Loucy (cell line): ENCODE results near the gene P3H1.
"Not testable (repeated sequence)": the region's sequence is repeated elsewhere in the genome, so short reads cannot be mapped to it uniquely, and the experiment has no call there.

Source experiments
- H2AFZ ChIP-seq: fragments of 200-600 bp; sonication (generic); 2 replicates; pipeline ENCODE4 v1.6.0; 2016; ENCODE audit warnings: antibody characterized with exemption, mild to moderate bottlenecking, low read length, moderate library complexity
- H3F3A ChIP-seq: fragments of 200-600 bp; 2 replicates; pipeline ENCODE4 v1.6.0; 2016; ENCODE audit warnings: antibody characterized with exemption, low read depth, mild to moderate bottlenecking
- H3K27me3 ChIP-seq: fragments of 200-600 bp; sonication (generic); 2 replicates; pipeline ENCODE4 v1.6.1; 2014; ENCODE audit warnings: low read length, mild to moderate bottlenecking; ENCODE audit not compliant: insufficient read depth, poor library complexity, severe bottlenecking
- H3K36me3 ChIP-seq: fragments of 200-600 bp; sonication (generic); 2 replicates; pipeline ENCODE4 v1.6.1; 2016; ENCODE audit warnings: low read length; ENCODE audit not compliant: insufficient read depth
- H3K4me1 ChIP-seq: fragments of 200-600 bp; sonication (generic); 2 replicates; pipeline ENCODE4 v1.5.1; 2014; ENCODE audit warnings: low read length, mild to moderate bottlenecking; ENCODE audit not compliant: insufficient read depth, poor library complexity, severe bottlenecking
- H3K4me2 ChIP-seq: fragments of 200-600 bp; sonication (generic); 2 replicates; pipeline ENCODE4 v1.6.0; 2014; ENCODE audit warnings: antibody characterized with exemption, low read length, low read depth, mild to moderate bottlenecking; ENCODE audit not compliant: poor library complexity, severe bottlenecking
- H3K4me3 ChIP-seq: fragments of 200-600 bp; sonication (generic); 2 replicates; pipeline ENCODE4 v1.5.1; 2014; ENCODE audit warnings: low read length, mild to moderate bottlenecking, mixed read lengths; ENCODE audit not compliant: poor library complexity, severe bottlenecking
- H3K79me2 ChIP-seq: fragments of 200-600 bp; sonication (generic); 2 replicates; pipeline ENCODE4 v1.6.1; 2014; ENCODE audit warnings: low read length; ENCODE audit not compliant: insufficient read depth
- H3K9ac ChIP-seq: fragments of 200-600 bp; sonication (generic); 2 replicates; pipeline ENCODE4 v1.6.0; 2014; ENCODE audit warnings: mild to moderate bottlenecking, low read depth, low read length, moderate library complexity; ENCODE audit not compliant: poor library complexity, severe bottlenecking
- H3K9me2 ChIP-seq: fragments of 200-600 bp; sonication (generic); replicated peaks from 2 replicates; pipeline ENCODE4 v1.6.1; 2016; ENCODE audit warnings: low read depth, low read length, mixed read lengths
- H3K9me3 ChIP-seq: fragments of 200-600 bp; sonication (generic); 2 replicates; pipeline ENCODE4 v1.6.1; 2014; ENCODE audit warnings: mild to moderate bottlenecking, antibody characterized with exemption, low read length, low read depth; ENCODE audit not compliant: insufficient read depth
- H4K20me1 ChIP-seq: fragments of 200-600 bp; sonication (generic); 2 replicates; pipeline ENCODE4 v1.6.0; 2014; ENCODE audit warnings: antibody characterized with exemption, low read length, mild to moderate bottlenecking; ENCODE audit not compliant: insufficient read depth, poor library complexity, severe bottlenecking
- EZH2phosphoT487 ChIP-seq: fragments of 200-600 bp; IDR thresholded peaks from 2 replicates; pipeline ENCODE4 v1.6.1; 2018; ENCODE audit warnings: antibody characterized with exemption, mild to moderate bottlenecking, moderate library complexity, borderline replicate concordance
- TF ChIP-seq, protein P1 (sequence below): fragments of 200-600 bp; sonication (generic); conservative IDR thresholded peaks from 2 replicates; pipeline ENCODE4 v1.5.1; 2014; ENCODE audit warnings: mild to moderate bottlenecking, antibody characterized with exemption, low read length

P3H1 gene

GRCh38 chr1:42766741-42767509 lies at the start of gene P3H1, which contains the start of gene C1orf50:
P3H1 (minus strand) TSS chr1:42767028; CDS start chr1:42766971, 57 bp downstream.
C1orf50 (plus strand) TSS chr1:42767249; CDS start chr1:42767312, 63 bp downstream.
- H3K27me3 ChIP-seq: no peaks in the 10 kb centered on the region
- peaks cover 52% of the 10 kb centered on the region for H3K4me1 ChIP-seq
- H3K9me2 ChIP-seq: no peaks in the 10 kb centered on the region
- H3K36me3 ChIP-seq: peaks cover under 1% of the 10 kb centered on the region; the same call in 1 of the 2 replicates
- peaks cover 74% of the 10 kb centered on the region for H3K79me2 ChIP-seq
- H4K20me1 ChIP-seq: peaks cover 18% of the 10 kb centered on the region
- peak within 1 kb of the TSS; percentile 80 for H3K9ac ChIP-seq
- H3K4me2 ChIP-seq: peak within 1 kb of the TSS; percentile 95
- no peaks in the 10 kb centered on the region for H3K9me3 ChIP-seq
- no peaks in the 10 kb centered on the region for H3F3A ChIP-seq
- H3K4me3 ChIP-seq: peak within 1 kb of the TSS; percentile 83
- peak within 1 kb of the TSS; percentile 89 for H2AFZ ChIP-seq
- TF ChIP-seq, protein P1, sequence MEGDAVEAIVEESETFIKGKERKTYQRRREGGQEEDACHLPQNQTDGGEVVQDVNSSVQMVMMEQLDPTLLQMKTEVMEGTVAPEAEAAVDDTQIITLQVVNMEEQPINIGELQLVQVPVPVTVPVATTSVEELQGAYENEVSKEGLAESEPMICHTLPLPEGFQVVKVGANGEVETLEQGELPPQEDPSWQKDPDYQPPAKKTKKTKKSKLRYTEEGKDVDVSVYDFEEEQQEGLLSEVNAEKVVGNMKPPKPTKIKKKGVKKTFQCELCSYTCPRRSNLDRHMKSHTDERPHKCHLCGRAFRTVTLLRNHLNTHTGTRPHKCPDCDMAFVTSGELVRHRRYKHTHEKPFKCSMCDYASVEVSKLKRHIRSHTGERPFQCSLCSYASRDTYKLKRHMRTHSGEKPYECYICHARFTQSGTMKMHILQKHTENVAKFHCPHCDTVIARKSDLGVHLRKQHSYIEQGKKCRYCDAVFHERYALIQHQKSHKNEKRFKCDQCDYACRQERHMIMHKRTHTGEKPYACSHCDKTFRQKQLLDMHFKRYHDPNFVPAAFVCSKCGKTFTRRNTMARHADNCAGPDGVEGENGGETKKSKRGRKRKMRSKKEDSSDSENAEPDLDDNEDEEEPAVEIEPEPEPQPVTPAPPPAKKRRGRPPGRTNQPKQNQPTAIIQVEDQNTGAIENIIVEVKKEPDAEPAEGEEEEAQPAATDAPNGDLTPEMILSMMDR: no peak
- no peak for TF ChIP-seq EZH2phosphoT487

GRCh38 chr1:42815941-42816584 lies 49.2 kb upstream of the P3H1 start:
- peak overlapping the region; percentile 93 for H3K4me2 ChIP-seq
- H3K27me3 ChIP-seq: no peaks in the 10 kb centered on the region
- H3K4me1 ChIP-seq: peaks cover 24% of the 10 kb centered on the region
- TF ChIP-seq, protein P1: no peak
- no peak for TF ChIP-seq EZH2phosphoT487
- H3K9me2 ChIP-seq: no peaks in the 10 kb centered on the region
- H2AFZ ChIP-seq: peak overlapping the region; percentile 74
- H4K20me1 ChIP-seq: no peaks in the 10 kb centered on the region
- peak overlapping the region; percentile 94 for H3K4me3 ChIP-seq
- H3K9me3 ChIP-seq: no peaks in the 10 kb centered on the region
- no peaks in the 10 kb centered on the region; the same call in 1 of the 2 replicates for H3F3A ChIP-seq
- H3K36me3 ChIP-seq: no peaks in the 10 kb centered on the region
- H3K9ac ChIP-seq: peak overlapping the region; percentile 85
- H3K79me2 ChIP-seq: peaks cover 9% of the 10 kb centered on the region

- not testable (repeated sequence) for H3K9me3 ChIP-seq, H2AFZ ChIP-seq, H3K4me3 ChIP-seq
Observed at GRCh38 chr1:42814815-42815214, 48.0 kb upstream of the P3H1 start.

More at GRCh38 chr1:42814815-42815214, 48.0 kb upstream of the P3H1 start:
- H3F3A ChIP-seq, H3K27me3 ChIP-seq, H3K9ac ChIP-seq, H4K20me1 ChIP-seq, H3K9me2 ChIP-seq, H3K36me3 ChIP-seq, H3K79me2 ChIP-seq, H3K4me2 ChIP-seq: not testable (repeated sequence)
- H3K4me1 ChIP-seq: peaks cover 18% of the 10 kb centered on the region
